Kidney (tissue), 14 donors: Measurements from ENCODE around the gene MAML2. TPM values are rescaled to one million over a fixed set of nuclear protein-coding genes. Genes with fewer than 3 reads are reported as not detected.

Source experiments
- DNase-seq, 5 donors: peaks; one replicate each; pipeline ENCODE4 v3.0.0-alpha.2; 2013 to 2020
- FAIRE-seq: peaks from 2 replicates; lab custom pipeline; 2012; peaks lifted over from hg19 to GRCh38; lab: Jason Lieb, UNC
- H3K27ac ChIP-seq, 2 donors: one replicate each; pipeline ENCODE4 v1.7.0; 2013; ENCODE audit warnings: low read depth in 2 of 2, low read length in 2 of 2, inconsistent platforms in 1 of 2
- H3K27me3 ChIP-seq: one replicate; pipeline ENCODE4 v1.7.1; 2013; ENCODE audit warnings: low read length, inconsistent platforms; ENCODE audit not compliant: control insufficient read depth, insufficient read depth
- H3K36me3 ChIP-seq, 3 donors: one replicate each; pipeline versions ENCODE4 v1.7.0 to v1.7.1; 2013; ENCODE audit warnings: low read length in 3 of 3, control low read depth in 1 of 3, inconsistent platforms in 1 of 3; ENCODE audit not compliant: insufficient read depth in 3 of 3, control insufficient read depth in 2 of 3
- H3K4me1 ChIP-seq, 3 donors: one replicate each; pipeline versions ENCODE4 v1.7.0 to v1.7.1; 2013; ENCODE audit warnings: low read length in 3 of 3, inconsistent platforms in 1 of 3, low read depth in 1 of 3; ENCODE audit not compliant: control insufficient read depth in 2 of 3, insufficient read depth in 2 of 3
- H3K4me3 ChIP-seq, 3 donors: one replicate each; pipeline versions ENCODE4 v1.7.0 to v1.8.1; 2013; ENCODE audit warnings: low read length in 3 of 3, control low read depth in 1 of 3, inconsistent platforms in 1 of 3
- H3K9ac ChIP-seq, 3 donors: one replicate each; pipeline versions ENCODE4 v1.7.0 to v1.7.1; 2013; ENCODE audit warnings: low read length in 3 of 3, control low read depth in 1 of 3, inconsistent platforms in 1 of 3
- H3K9me3 ChIP-seq, 3 donors: one replicate each; pipeline versions ENCODE4 v1.7.0 to v1.7.1; 2013; ENCODE audit warnings: low read length in 3 of 3, control low read depth in 1 of 3, inconsistent platforms in 1 of 3; ENCODE audit not compliant: control insufficient read depth in 2 of 3, insufficient read depth in 1 of 3
- intact Hi-C: fragments of 100-400 bp; cut with DNase I; formaldehyde crosslinking; loops from one replicate; pipeline ENCODE4 v1.11.1; 2022
- polyA plus RNA-seq: library from polyadenylated mRNA; stranded (reverse); fragments of 350-450 nt; fragmentation: Illumina TruSeq; extraction: RNeasy Lipid Tissue Mini Kit (QIAGEN cat#74804); gene quantifications from one replicate; pipeline ENCODE4 v1.2.3, GENCODE V29; 2014; ENCODE audit warnings: low read depth, low replicate concordance; ENCODE audit not compliant: insufficient read depth
- total RNA-seq: library from RNA; stranded (reverse); fragmentation: NEBNext Ultra II Directional; extraction: Animal tissue kit (Norgen Biotek cat#: 25700); gene quantifications from one replicate; pipeline ENCODE4 v1.2.1, GENCODE V29; 2021
- TF ChIP-seq, protein P1 (sequence below): IDR thresholded peaks from 3 replicates; pipeline ENCODE4 v1.5.1; 2012; ENCODE audit warnings: mild to moderate bottlenecking, moderate library complexity, borderline replicate concordance; ENCODE audit not compliant: insufficient read depth; ENCODE audit errors: extremely low read depth
- donor health status: control.
- donor health status: control.
- donor health status: control.
- donor health status: control.
- donor health status: control.
- donor health status: DM: yes; HTN: yes; CAD: no.
- donor health status: Normal renal cell carcinoma (clear cell type).

The MAML2 gene
- total and polyA plus RNA-seq, 2 donors from 2014 or later, result 4.9 to 32.3 TPM

DNA sequence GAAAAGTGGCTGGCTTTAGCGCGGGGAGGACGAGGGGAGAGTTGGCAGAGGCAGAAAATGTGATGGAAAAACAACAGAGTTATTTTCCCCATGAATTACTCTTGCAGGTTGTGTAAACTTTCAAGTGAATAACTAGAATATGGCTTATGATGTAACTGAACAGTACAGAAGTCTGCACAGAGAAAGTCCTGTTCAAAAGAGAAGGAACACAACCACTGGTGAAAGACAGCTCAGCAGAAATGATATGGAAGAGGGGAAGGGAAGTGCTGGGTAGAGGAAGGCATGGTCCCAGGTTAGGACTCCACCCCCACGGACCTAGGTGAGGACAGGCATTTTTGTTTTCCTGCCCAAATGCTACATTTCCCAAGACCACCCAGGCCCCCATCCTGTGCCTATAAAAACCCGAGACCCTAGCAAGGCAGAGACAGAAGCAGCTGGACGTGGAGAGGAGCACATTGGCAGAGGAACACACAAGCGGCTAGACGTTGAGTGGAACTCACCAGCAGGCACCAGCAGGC, 77.7 kb downstream of the MAML2 start:
- H3K4me1 ChIP-seq, result peaks cover 8 to 20% (median 19%) of the 10 kb centered on the region in 3 donors
- DNase-seq (no peak), FAIRE-seq (no peak)
- intact Hi-C loops, result no loop called here
- TF ChIP-seq, protein P1, sequence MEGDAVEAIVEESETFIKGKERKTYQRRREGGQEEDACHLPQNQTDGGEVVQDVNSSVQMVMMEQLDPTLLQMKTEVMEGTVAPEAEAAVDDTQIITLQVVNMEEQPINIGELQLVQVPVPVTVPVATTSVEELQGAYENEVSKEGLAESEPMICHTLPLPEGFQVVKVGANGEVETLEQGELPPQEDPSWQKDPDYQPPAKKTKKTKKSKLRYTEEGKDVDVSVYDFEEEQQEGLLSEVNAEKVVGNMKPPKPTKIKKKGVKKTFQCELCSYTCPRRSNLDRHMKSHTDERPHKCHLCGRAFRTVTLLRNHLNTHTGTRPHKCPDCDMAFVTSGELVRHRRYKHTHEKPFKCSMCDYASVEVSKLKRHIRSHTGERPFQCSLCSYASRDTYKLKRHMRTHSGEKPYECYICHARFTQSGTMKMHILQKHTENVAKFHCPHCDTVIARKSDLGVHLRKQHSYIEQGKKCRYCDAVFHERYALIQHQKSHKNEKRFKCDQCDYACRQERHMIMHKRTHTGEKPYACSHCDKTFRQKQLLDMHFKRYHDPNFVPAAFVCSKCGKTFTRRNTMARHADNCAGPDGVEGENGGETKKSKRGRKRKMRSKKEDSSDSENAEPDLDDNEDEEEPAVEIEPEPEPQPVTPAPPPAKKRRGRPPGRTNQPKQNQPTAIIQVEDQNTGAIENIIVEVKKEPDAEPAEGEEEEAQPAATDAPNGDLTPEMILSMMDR, result no peak
- H3K27ac ChIP-seq, result peak overlapping the region; percentile 38 to 78
- H3K9ac ChIP-seq, result peak overlapping the region in 1 of 3 donors; percentile 5
- no peaks in the 10 kb centered on the region for H3K36me3 ChIP-seq
- H3K9me3 ChIP-seq, result no peaks in the 10 kb centered on the region
- H3K4me3 ChIP-seq, result no peak overlapping the region
- H3K27me3 ChIP-seq, result no peaks in the 10 kb centered on the region

DNA sequence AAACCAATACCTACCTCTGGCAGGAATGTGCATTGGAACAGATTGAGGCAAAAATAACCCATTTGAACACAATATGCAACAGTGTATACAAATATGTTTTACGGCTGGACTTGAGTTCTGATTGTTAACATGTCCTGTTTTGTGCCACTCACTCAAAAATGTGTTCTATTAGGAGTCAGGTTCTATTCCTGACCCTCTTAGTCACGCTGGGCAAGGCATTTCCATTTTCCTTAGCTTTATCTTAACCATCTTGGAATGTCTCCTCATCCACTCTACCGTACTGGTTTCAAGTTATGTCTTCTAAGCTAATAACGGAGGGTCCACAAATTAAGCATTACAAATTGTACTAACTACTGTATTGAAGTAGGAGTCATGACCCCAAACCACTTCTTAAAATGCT, 78.6 kb downstream of the MAML2 start:
- no peaks in the 10 kb centered on the region for H3K36me3 ChIP-seq
- H3K9ac ChIP-seq, result no peak overlapping the region
- no peaks in the 10 kb centered on the region for H3K27me3 ChIP-seq
- DNase-seq, result no peak
- H3K4me1 ChIP-seq, result peaks cover 10 to 27% (median 22%) of the 10 kb centered on the region in 3 donors
- intact Hi-C loops, result no loop called here
- TF ChIP-seq, protein P1, result no peak
- H3K27ac ChIP-seq, result peak overlapping the region; percentile 26 to 78
- H3K4me3 ChIP-seq, result no peak overlapping the region
- no peaks in the 10 kb centered on the region for H3K9me3 ChIP-seq
- no peak for FAIRE-seq

DNA sequence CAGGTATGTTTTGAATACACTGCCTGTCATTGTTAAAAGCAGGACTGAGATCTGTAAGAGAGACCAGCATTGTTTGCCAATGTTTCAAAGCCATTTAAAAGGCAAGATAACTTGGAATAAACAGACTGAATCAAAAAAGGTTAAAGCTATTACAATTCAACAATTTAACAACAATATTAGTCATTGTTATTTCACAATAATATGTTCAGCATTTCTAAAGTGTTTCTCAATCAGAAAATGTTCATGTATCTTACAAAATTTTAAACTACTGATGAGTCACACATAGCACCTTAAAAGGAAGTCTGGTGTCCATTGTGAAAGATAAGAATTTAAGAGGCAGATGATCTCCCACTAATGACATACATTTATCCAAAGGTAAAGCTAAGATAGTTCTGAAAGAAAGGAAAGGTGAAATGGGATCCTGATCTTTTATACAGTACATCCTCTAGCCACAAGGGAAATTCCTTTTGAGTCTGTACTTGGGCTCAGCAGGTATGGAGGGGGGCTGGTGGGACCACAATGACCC, 79.7 kb downstream of the MAML2 start:
- FAIRE-seq, result peak; percentile 66
- intact Hi-C loops, result no loop called here
- H3K36me3 ChIP-seq, result no peaks in the 10 kb centered on the region
- TF ChIP-seq, protein P1, result no peak
- no peaks in the 10 kb centered on the region for H3K9me3 ChIP-seq
- no peaks in the 10 kb centered on the region for H3K27me3 ChIP-seq
- no peak overlapping the region for H3K4me3 ChIP-seq
- peak overlapping the region in 1 of 2 donors; percentile 78 for H3K27ac ChIP-seq
- no peak overlapping the region for H3K9ac ChIP-seq
- DNase-seq, result no peak
- H3K4me1 ChIP-seq, result peaks cover 18 to 37% (median 29%) of the 10 kb centered on the region in 3 donors
